Fibroblast of mammary gland (primary cell): ENCODE data around the gene GARS1.

Experiments
- DNase-seq: peaks from one replicate; pipeline ENCODE4 v3.0.0-alpha.2; 2010; ENCODE audit warnings: low read depth
- H3K4me3 ChIP-seq: 2 replicates; pipeline ENCODE4 v1.5.1; 2011; ENCODE audit warnings: low read depth, mild to moderate bottlenecking, low read length, moderate library complexity; ENCODE audit not compliant: control insufficient read depth
- TF ChIP-seq, protein P1 (sequence below): conservative IDR thresholded peaks from 2 replicates; pipeline ENCODE4 v1.5.1; 2011; ENCODE audit warnings: low read depth, low read length, inconsistent platforms; ENCODE audit not compliant: control insufficient read depth, insufficient read depth

GARS1 gene

DNA sequence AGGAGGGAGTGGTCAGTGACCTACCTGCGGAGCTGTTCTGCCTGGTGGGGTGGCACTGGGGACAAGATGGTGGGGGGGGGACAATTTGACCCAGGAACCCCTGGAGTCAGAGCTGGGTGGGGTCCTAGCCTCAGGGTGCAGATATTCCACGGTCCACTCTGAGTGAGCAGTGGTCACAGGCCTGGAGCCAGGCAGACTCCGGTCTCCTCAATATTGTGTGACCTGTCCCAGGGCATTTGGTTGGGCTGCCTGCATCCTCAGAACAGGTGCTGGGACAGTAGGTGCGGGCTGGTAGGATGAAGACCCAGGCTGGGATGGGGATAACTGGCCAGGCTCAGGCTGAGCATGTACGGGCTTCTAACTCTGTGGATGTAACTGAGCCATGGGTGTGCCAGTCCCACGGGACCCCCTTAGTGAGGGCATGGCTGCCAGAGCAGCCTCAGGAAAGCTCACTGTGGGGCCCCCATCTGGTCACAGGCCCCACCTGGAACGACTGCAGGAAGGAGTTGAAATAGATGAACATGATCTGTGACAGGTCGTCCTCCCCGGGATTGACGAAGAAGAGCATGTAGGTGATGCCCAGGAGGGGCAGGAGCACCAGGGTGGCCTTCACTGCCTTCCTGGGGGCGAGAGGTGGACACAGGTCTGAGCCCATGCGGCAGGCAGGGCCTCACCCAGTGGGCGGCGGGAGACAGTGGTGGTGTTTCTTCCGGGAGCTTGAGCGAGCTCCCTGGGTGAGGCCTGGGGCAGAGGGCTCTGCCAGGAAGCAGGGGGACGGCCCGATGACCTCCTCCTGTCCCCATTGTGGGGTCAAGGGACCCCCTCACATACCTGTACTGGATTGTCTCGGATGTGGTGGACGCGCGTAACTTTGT is 60.7 kb downstream of the GARS1 start:
- no peak for DNase-seq
- H3K4me3 ChIP-seq: no peak overlapping the region
- TF ChIP-seq, protein P1, sequence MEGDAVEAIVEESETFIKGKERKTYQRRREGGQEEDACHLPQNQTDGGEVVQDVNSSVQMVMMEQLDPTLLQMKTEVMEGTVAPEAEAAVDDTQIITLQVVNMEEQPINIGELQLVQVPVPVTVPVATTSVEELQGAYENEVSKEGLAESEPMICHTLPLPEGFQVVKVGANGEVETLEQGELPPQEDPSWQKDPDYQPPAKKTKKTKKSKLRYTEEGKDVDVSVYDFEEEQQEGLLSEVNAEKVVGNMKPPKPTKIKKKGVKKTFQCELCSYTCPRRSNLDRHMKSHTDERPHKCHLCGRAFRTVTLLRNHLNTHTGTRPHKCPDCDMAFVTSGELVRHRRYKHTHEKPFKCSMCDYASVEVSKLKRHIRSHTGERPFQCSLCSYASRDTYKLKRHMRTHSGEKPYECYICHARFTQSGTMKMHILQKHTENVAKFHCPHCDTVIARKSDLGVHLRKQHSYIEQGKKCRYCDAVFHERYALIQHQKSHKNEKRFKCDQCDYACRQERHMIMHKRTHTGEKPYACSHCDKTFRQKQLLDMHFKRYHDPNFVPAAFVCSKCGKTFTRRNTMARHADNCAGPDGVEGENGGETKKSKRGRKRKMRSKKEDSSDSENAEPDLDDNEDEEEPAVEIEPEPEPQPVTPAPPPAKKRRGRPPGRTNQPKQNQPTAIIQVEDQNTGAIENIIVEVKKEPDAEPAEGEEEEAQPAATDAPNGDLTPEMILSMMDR: no peak

GRCh38 chr7:30656006-30656957 is 61.6 kb downstream of the GARS1 start:
- H3K4me3 ChIP-seq: no peak overlapping the region
- TF ChIP-seq, protein P1: no peak
- DNase-seq: no peak

DNA sequence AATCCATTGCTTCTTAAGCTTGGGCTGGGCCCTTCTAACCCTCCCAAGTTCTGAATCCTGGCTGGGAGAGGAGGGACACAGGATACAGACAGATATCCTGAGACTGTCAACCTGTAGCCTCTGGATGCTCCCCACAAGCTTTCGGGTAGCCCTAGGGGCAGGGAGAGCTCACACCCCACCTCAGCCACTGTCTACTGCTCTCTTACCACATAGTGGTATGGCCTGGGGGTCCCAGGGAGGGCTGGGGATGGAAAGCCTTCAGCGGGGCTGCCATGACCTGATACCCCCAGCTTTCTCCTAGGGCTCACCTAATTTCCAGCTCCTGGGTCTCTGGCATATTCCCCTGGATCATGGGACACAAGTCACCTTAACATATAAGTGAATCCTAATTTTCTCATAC is 62.5 kb downstream of the GARS1 start:
- no peak for DNase-seq
- TF ChIP-seq, protein P1: no peak

GRCh38 chr7:30658479-30659074 is 63.9 kb downstream of the GARS1 start:
- TF ChIP-seq, protein P1: no peak

More for the DNA sequence above, 62.5 kb downstream of the GARS1 start:
- H3K4me3 ChIP-seq: no peak overlapping the region

GRCh38 chr7:30659312-30659711 is 64.6 kb downstream of the GARS1 start:
- peak; percentile 57 for DNase-seq
- TF ChIP-seq, protein P1: no peak
- no peak overlapping the region for H3K4me3 ChIP-seq

More at GRCh38 chr7:30658479-30659074, 63.9 kb downstream of the GARS1 start:
- H3K4me3 ChIP-seq: no peak overlapping the region
- DNase-seq: no peak
